DOHH2 (cell line): Measurements from ENCODE around the gene DNAH11.

Experiments used
- H3F3A ChIP-seq: fragments of 200-600 bp; sonication (generic), shearing (Covaris generic); 2 replicates; pipeline ENCODE4 v1.6.0; 2016; ENCODE audit warnings: antibody characterized with exemption, mild to moderate bottlenecking; ENCODE audit not compliant: control insufficient read depth, insufficient read depth
- H3K27ac ChIP-seq: fragments of 200-600 bp; sonication (generic); 2 replicates; pipeline ENCODE4 v1.5.1; 2014; ENCODE audit warnings: low read depth, mild to moderate bottlenecking, low read length, moderate library complexity
- H3K27me3 ChIP-seq: fragments of 200-600 bp; sonication (generic); 2 replicates; pipeline ENCODE4 v1.6.1; 2014; ENCODE audit warnings: mild to moderate bottlenecking, low read length, mixed read lengths; ENCODE audit not compliant: control insufficient read depth
- H3K36me3 ChIP-seq: fragments of 200-600 bp; sonication (generic); 2 replicates; pipeline ENCODE4 v1.6.1; 2014; ENCODE audit warnings: mild to moderate bottlenecking, low read length, moderate library complexity, mixed read lengths; ENCODE audit not compliant: control insufficient read depth
- H3K4me1 ChIP-seq: fragments of 200-600 bp; sonication (generic); 2 replicates; pipeline ENCODE4 v1.6.1; 2014; ENCODE audit warnings: mild to moderate bottlenecking, low read length, mixed read lengths; ENCODE audit not compliant: control insufficient read depth
- H3K4me2 ChIP-seq: fragments of 200-600 bp; sonication (generic); 2 replicates; pipeline ENCODE4 v1.6.0; 2014; ENCODE audit warnings: mild to moderate bottlenecking, low read length, moderate library complexity
- H3K4me3 ChIP-seq: fragments of 200-600 bp; sonication (generic); 2 replicates; pipeline ENCODE4 v1.5.1; 2014; ENCODE audit warnings: mild to moderate bottlenecking, low read length, mixed read lengths
- H3K79me2 ChIP-seq: fragments of 200-600 bp; sonication (generic); 2 replicates; pipeline ENCODE4 v1.6.1; 2014; ENCODE audit warnings: mild to moderate bottlenecking, low read length, mixed read lengths; ENCODE audit not compliant: control insufficient read depth
- H3K9me2 ChIP-seq: fragments of 200-600 bp; sonication (generic); replicated peaks from 2 replicates; pipeline ENCODE4 v1.6.1; 2014; ENCODE audit warnings: mild to moderate bottlenecking, low read length, mixed read lengths; ENCODE audit not compliant: control insufficient read depth
- H3K9me3 ChIP-seq: fragments of 200-600 bp; sonication (generic); 2 replicates; pipeline ENCODE4 v1.6.1; 2014; ENCODE audit warnings: antibody characterized with exemption, low read length, mixed read lengths; ENCODE audit not compliant: control insufficient read depth, insufficient read depth
- H4K20me1 ChIP-seq: fragments of 200-600 bp; sonication (generic); 2 replicates; pipeline ENCODE4 v1.6.0; 2014; ENCODE audit warnings: low read depth, mild to moderate bottlenecking, antibody characterized with exemption, low read length, moderate library complexity; ENCODE audit not compliant: control insufficient read depth, insufficient read depth
- CTCF ChIP-seq: fragments of 200-600 bp; sonication (generic); IDR thresholded peaks from one replicate; pipeline ENCODE4 v1.5.1; 2014; ENCODE audit warnings: antibody characterized with exemption, mild to moderate bottlenecking, low read depth, low read length; ENCODE audit not compliant: poor library complexity, severe bottlenecking
- EZH2phosphoT487 ChIP-seq: fragments of 200-600 bp; sonication (generic); IDR thresholded peaks from 2 replicates; pipeline ENCODE4 v1.6.1; 2017; ENCODE audit warnings: borderline replicate concordance, mild to moderate bottlenecking, antibody characterized with exemption, low read length, moderate library complexity, mixed read lengths

Gene DNAH11

GRCh38 chr7:21943436-21943835 lies 400.6 kb downstream of the DNAH11 start:
- Histone ChIP-seq H3F3A (peaks cover 20% of the 10 kb centered on the region), H3K9me2 (no peaks in the 10 kb centered on the region), H3K4me3 (peak overlapping the region; percentile 78), H3K9me3 (no peaks in the 10 kb centered on the region), H3K4me1 (peaks cover 86% of the 10 kb centered on the region), H4K20me1 (peaks cover 17% of the 10 kb centered on the region), H3K79me2 (peaks cover 67% of the 10 kb centered on the region), H3K27ac (no peak overlapping the region), H3K36me3 (peaks cover 36% of the 10 kb centered on the region), H3K27me3 (no peaks in the 10 kb centered on the region), H3K4me2 (peak overlapping the region; percentile 81)
- TF ChIP-seq EZH2phosphoT487: no peak
- no peak for TF ChIP-seq CTCF

GRCh38 chr7:21944616-21945453 lies 402.0 kb downstream of the DNAH11 start:
- Histone ChIP-seq H3K4me2 (peak overlapping the region; percentile 81), H3K27ac (peak overlapping the region; percentile 76), H3K79me2 (peaks cover 53% of the 10 kb centered on the region), H3K9me3 (no peaks in the 10 kb centered on the region), H3K4me3 (peak overlapping the region; percentile 78), H4K20me1 (peaks cover 17% of the 10 kb centered on the region), H3K36me3 (peaks cover 22% of the 10 kb centered on the region), H3F3A (peaks cover 20% of the 10 kb centered on the region), H3K27me3 (no peaks in the 10 kb centered on the region), H3K9me2 (no peaks in the 10 kb centered on the region), H3K4me1 (peaks cover 75% of the 10 kb centered on the region)
- TF ChIP-seq EZH2phosphoT487 (no peak), CTCF (peak; percentile 27)

- Histone ChIP-seq H3K27ac (peak within 1 kb of the TSS; percentile 76), H3K9me2 (no peaks in the 10 kb centered on the region), H3F3A (peaks cover 20% of the 10 kb centered on the region), H3K27me3 (no peaks in the 10 kb centered on the region), H3K36me3 (peaks cover 20% of the 10 kb centered on the region), H3K4me3 (peak within 1 kb of the TSS; percentile 78), H4K20me1 (peaks cover 17% of the 10 kb centered on the region), H3K4me2 (peak within 1 kb of the TSS; percentile 81), H3K9me3 (no peaks in the 10 kb centered on the region), H3K79me2 (peaks cover 45% of the 10 kb centered on the region), H3K4me1 (peaks cover 67% of the 10 kb centered on the region)
- TF ChIP-seq CTCF (peak; percentile 27), EZH2phosphoT487 (no peak)
These were observed 402.8 kb downstream of the DNAH11 start, which contains the start of gene CDCA7L for GRCh38 chr7:21945454-21946221. TSS of gene CDCA7L (minus strand) at chr7:21945899. CDS start at chr7:21945804, 95 bp downstream.
